Hepatocyte (in vitro differentiated cells): Measurements from ENCODE around the gene HRK.

Experiments used
- CTCF ChIP-seq: fragments of 200-600 bp; sonication (generic); IDR thresholded peaks from 2 replicates; pipeline ENCODE4 v1.5.1; 2016; ENCODE audit warnings: antibody characterized with exemption, mild to moderate bottlenecking; ENCODE audit not compliant: poor library complexity
- EZH2 ChIP-seq: fragments of 200-600 bp; sonication (generic); IDR thresholded peaks from 2 replicates; pipeline ENCODE4 v1.6.1; 2016; ENCODE audit warnings: antibody characterized with exemption, mild to moderate bottlenecking, borderline replicate concordance

DNA sequence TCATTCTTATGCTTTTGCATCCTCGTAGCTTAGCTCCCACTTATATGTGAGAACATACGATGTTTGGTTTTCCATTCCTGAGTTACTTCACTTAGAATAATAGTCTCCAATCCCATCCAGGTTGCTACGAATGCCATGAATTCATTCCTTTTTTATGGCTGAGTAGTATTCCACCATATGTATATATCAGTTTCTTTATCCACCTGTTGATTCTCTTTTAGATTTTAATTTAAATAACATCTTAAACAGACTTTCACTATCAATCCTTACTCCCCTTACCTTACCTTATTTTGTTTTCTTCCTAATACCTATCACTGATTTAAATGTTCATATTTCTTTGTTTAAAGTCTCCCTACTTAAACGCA, 29.0 kb upstream of the HRK start:
- TF ChIP-seq CTCF (no peak), EZH2 (no peak)
